ENCODE results near the gene NVL. TPM values are rescaled to one million over a fixed set of nuclear protein-coding genes. Genes with fewer than 3 reads are reported as not detected.
"Not testable (repeated sequence)": the region's sequence is repeated elsewhere in the genome, so short reads cannot be mapped to it uniquely, and the experiment has no call there.

The NVL gene
- 10 to 100 TPM; 17.7 to 19.3 TPM for total RNA-seq
- long read RNA-seq, donor 1, partial matches to known transcripts, result 2 of 8 reads
- long read RNA-seq, donor 1, other reads (novel, unspliced or antisense), result 1 of 8 reads
- long read RNA-seq, donor 2, partial matches to known transcripts, result 2 of 11 reads
- long read RNA-seq, donor 2, other reads (novel, unspliced or antisense), result 5 of 11 reads

DNA sequence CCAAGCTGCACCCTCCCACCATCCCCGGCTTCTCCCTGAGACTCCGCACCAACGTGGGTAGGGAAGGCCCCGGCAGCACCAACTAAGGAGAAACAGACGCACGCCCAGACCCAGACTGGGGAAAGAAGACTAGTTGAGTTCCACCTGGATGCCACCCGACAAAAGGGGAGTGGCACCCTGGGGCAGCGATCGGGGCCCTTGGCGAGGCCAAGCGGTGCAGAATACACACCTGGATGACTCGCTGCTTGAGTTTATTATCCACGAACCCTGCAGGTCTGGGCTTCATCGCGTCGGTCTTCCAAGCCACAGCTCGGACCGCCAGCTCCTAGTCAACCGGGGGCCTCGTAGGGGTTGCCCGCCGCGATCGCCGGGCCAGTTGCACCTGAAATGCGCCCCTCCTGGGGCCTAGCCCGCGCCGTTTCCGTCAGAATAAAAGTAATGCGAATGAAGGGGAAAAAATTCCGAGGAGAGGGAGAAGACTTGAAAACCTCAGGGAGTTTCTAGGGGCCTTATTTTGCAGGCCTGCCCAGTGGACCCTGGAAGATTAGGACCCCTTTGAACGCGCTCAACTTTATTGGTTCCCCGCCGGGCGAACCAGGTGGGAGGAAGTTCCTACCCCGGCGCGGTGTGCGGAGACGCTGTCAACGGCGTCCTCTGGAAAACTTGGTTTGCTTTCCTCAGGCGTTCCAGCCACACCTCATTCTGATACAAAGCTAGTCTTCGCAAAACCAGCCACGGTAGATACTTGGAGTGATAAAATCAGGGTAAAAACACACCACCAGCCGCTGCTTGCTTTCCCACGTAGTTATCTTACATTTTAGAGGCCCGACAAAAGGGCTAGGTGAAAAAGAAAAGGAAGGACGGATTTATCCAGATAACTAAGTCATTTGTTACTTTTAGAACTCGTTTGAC lies at the start of gene NVL:
TSS of gene NVL (minus strand) at position 331 of the 912 bp plus-strand sequence. CDS start at position 286, 45 bp downstream.
- intact Hi-C loops (cut with DNase I), result loop anchor here in 1 of 2 donors (5.0 kb wide), 1 partner anchor 213 kb away; no protein-coding TSS in a partner anchor
- peak; percentile 95 for DNase-seq (ENCODE audit: low spot score)

DNA sequence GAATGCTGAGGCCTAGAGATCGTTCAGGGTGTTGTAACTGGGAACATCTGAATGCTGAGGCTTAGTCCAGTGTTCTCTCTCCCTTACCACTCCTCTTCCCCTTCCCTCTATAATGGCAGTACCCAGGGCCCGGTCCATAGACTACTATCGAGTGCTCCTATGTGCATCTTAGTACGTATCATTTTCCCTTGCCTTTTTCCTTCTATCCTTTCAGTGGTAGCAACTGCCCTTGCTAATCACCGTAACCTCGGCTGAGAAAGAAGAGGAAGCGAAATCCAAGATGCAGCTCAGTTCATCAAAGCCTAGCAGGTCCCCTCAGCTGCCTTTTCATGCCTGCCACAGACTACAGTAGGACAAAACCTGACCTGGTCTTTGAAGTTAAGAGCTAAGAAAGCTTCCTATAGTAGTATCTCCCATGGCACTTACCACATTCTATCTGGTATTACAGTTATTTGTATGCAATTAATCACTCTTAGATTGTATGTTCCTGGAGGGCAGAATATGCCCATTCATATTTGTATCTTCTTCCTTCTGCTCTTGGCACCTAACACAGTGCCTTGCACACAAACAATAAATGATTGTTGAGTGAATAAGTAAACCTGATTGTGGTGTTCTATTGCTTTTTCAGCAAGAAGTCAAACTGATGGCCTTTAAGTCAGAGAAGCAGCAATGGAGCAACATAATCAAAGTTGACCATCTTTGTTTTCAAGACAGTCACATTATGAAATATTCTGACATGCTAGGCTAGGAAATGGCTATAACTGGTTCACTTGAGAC lies 49.1 kb upstream of the NVL start:
- intact Hi-C loops (cut with DNase I), result no loop called here
- no peak for DNase-seq (ENCODE audit: low spot score)

DNA sequence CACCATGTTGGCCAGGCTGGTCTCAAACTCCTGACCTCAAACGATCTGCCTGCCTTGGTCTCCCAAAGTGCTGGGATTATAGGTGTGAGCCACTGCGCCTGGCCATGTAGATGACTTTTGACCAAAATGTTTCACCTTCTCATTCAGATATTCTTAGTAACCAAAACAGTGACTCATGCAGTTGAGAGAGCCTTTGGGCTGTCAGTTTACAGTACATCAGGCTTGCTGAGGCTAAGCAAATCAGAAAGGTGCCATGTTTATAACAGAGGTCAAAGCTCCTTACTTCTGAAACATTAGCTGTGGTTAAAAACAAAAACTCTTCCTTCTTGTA lies 47.7 kb upstream of the NVL start:
- no peak for DNase-seq (ENCODE audit: low spot score)
- intact Hi-C loops (cut with DNase I), result no loop called here

DNA sequence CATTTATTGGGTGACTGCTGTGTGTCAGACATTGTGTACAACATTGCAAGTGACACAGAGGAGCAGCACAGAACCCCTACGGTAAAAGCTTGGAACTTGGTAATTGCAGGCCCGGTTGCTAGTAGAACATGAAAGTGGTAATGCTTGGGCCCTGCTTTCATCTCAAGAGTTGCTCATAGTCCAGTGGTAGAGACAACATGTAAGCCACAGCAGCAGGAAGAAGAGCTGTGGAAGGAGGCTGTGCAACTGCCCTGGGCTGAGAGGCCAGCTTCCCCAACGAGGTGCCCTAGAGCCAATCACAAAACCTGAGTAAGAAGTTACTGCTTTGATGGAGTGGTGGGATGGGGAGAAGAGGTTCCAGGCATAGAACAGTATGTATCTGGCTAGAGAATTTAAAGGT lies 45.1 kb upstream of the NVL start:
- DNase-seq (ENCODE audit: low spot score), result no peak
- intact Hi-C loops (cut with DNase I), result no loop called here

DNA sequence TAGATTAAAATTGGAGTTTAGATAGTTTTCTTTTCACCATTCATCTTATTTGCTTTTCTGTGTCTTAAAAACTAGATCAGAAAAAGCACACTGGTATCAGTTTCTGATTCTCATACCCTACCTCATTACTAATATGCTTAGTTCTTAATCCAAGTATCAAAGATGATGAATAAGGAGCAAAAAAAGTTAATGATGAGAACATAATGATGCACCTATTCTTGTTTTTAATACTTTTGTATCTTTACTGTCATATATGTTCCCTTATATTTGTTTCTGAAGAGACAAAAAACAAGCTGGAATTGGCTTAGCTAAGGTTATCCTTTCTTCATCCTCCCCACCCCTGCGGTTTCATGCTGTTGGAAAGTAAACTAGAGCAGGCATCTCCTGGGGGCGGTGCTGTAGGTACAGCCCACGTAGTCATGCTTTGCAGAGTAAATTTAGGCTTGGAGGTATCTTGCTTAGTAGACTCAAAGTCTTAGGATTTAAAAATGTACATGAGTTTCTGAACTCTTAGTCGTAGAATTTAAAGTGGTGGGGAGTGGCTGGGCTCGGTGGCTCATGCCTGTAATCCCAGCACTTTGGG lies 43.1 kb upstream of the NVL start:
- intact Hi-C loops (cut with DNase I), result no loop called here

DNA sequence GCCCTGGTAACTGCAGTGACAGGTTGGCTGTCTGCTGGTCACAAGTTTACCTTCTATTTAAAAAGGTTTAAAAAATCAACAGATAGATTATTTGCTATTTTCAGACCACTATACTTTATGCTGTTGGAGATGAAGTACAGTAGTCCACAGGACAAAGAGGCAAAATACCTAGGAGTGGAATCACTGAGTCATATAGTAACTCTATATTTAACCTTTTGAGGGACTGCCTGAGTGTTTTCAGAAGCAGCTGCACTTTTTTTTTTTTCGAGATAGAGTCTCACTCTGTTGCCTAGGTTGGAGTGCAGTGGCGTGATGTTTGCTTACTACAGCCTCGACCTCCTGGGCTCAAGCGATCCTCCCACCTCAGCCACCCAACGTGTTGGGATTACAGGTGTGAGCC lies 38.4 kb upstream of the NVL start:
- intact Hi-C loops (cut with DNase I), result no loop called here
- no peak for DNase-seq (ENCODE audit: low spot score)

More for the DNA sequence above, 43.1 kb upstream of the NVL start:
- no peak for DNase-seq (ENCODE audit: low spot score)

DNA sequence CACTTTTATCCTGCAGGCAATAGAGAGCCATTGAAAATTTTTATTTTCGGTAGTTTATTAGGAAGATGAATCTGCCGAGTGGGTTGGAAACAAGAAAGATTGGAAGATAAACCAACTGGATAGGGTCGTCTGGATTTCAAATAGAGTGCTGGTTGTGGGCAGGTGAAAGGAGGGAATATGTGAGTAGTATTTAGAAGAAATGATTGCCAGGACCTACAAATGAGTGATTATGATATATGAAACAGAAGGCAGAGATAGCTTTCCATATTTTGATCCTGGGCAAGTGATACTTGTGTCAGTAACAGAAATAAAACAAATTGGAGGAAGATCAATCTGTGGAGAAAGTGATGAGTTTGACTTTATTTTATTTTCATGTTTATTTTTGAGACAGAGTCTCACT lies 29.2 kb upstream of the NVL start:
- intact Hi-C loops (cut with DNase I), result no loop called here
- DNase-seq (ENCODE audit: low spot score), result no peak

DNA sequence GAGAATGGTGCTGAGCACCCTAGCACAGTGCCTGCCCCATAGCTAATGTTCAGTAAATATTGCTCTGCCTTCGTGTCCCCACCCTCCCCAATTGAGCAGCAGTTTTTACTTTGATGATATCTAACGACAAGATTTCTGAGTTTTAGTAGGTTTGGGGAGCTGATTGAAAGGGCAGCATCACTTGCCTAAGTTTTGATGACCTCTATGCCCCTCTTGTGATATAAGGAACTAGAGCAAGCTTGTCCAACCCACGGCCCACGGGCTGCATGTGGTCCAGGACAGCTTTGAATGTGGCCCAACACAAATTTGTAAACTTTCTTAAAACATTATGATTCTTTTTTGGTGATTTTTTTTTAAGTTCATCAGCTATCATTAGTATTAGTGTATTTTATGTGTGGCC lies 28.3 kb upstream of the NVL start:
- no peak for DNase-seq (ENCODE audit: low spot score)
- intact Hi-C loops (cut with DNase I), result no loop called here

DNA sequence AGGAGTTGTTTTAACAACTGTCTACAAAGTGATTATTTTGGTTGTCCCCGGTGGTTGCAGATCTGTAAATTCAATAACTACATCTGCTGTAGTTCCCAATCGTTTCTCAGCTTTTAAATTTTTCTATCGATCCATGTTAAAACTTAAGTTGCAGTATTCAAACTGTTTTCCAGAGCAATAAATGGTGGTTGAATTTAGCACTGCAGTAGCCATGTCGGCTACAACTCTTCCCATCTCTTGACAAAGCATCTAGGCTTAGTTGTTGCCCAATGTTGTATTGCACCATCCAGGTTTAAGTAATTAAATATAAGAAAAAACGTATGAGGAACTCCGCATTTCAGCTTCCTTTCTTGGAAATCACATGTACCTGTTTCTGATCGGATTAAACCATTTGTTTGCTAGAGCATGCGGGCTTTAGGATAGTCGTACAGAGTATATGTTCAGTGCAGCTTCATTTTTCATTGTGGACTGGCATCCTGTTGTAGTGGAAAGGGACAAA lies 27.7 kb upstream of the NVL start:
- DNase-seq (ENCODE audit: low spot score), result no peak

DNA sequence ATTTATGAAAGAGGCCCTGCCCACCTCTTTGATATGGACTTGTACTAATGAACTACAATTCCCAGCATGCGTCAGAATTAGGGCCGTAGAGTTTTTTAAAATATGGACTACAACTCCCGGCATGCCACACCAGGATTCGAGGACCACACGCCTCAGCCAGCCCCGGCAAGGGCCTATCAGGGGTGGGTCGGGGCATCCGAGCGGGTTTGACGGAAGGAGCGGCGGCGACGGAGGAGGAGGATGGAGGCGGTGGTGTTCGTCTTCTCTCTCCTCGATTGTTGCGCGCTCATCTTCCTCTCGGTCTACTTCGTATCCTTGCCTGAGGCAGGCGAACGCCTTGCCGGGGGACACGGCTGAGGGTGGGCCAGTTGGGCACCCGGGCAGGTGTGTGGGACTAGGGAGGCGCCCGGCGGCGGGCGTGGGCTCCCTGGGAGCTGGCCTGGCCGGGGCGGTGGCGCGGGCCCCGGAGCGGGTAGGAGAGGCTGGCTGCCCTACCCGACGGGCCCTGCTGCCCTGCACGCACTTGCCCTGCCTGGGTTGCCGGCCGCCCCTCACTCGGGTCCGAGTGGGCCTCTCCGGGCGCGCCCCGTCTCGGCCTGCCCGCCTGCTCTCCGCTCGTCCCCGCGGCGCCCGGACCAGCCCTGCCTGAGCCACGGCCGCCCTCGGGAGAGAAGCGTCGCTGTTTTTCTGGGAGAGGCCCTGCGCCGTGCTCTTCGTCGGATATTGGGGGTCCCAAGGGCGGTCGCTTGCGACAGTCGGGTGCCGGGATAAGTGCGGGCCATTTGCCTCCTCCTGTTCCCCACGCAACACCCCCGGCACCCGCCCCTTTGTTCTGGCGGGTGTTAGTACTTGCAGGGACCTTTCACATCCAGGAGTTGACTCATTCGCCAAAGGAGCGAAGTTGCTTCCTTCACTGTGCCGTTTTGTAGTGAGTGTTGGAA lies 27.0 kb upstream of the NVL start, which contains the start of gene CNIH4:
TSS of gene CNIH4 (plus strand) at position 195 of the 941 bp plus-strand sequence. CDS start at position 241, 46 bp downstream.
- intact Hi-C loops (cut with DNase I), result loop anchor here in 1 of 2 donors (2.0 kb wide), 1 partner anchor 60 kb away; no protein-coding TSS in a partner anchor
- peak; percentile 97 for DNase-seq (ENCODE audit: low spot score)

More for the DNA sequence above, 27.7 kb upstream of the NVL start:
- intact Hi-C loops (cut with DNase I), result loop anchor here in 1 of 2 donors (2.0 kb wide), 1 partner anchor 61 kb away; no protein-coding TSS in a partner anchor

DNA sequence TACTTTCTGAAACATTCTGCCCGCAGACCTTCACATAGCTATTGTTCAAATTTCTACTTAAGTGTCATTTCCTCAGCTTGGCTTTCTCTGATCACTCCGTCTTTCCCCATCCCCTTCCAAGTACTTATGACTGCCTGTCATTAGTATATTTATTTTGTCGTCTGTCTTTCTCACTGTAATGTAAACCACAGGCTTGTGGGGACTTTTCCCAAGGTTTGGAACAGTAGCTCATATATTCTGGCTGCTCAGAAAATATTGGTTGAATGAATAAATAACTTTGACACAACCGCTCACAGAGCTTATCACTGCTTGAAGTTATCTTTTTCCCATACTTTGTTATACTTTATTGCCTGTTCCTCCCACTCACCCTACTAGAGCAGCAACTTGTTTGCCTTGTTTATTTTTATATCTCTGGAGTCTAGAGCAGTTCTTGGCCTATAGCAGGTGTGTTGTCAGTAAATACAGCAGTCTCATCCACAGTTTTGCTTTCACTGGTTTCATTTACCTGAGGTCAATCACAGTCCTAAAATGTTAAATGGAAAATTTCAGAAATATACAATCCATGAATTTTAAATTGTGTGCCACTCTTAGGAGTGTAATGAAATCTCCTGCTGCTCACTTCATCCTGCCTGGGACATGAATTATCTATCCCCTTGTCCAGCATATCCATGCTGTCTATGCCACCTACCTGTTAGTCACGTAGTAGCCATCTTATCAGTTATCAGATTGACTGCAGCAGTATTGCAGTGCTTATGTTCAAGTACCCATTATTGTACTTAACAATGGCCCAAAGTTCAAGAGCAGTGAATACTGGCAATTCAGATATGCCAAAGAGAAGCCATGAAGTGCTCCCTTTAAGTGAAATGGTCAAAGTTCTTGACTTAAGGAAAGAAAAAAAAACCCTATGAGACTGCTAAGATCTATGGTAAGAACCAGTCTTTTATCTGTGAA lies 24.3 kb upstream of the NVL start:
- intact Hi-C loops (cut with DNase I), result no loop called here
- no peak for DNase-seq (ENCODE audit: low spot score)

DNA sequence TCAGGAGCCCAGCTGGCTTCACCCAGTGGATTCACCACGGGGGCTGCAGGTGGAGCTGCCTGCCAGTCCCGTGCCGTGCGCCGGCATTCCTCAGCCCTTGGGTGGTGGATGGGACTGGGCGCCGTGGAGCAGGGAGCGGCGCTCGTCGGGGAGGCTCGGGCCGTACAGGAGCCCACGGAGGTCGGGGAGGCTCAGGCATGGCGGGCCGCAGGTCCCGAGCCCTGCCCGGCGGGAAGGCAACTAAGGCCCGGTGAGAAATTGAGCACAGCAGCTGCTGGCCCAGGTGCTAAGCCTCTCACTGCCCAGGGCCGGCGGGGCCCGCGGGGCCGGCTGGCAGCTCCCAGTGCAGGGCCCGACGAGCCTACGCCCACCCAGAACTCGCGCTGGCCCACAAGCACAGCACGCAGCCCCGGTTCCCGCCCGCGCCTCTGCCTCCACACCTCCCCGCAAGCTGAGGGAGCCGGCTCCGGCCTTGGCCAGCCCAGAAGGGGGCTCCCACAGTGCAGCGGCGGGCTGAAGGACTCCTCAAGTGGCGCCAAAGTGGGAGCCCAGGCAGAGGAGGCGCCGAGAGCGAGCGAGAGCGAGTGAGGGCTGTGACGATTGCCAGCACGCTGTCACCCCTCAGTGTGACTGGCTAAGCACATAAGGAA lies 22.6 kb upstream of the NVL start:
- DNase-seq (ENCODE audit: low spot score); intact Hi-C loops (cut with DNase I): not testable (repeated sequence)

DNA sequence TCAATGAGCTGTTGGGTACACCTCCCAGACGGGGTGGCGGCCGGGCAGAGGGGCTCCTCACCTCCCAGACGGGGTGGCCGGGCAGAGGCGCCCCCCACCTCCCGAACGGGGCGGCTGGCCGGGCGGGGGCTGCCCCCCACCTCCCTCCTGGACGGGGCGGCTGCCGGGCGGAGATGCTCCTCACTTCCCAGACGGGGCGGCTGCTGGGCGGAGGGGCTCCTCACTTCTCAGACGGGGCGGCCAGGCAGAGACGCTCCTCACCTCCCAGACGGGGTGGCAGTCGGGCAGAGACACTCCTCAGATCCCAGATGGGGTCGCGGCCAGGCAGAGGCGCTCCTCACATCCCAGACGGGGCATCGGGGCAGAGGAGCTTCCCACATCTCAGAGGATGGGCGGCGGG lies 19.7 kb upstream of the NVL start:
- DNase-seq (ENCODE audit: low spot score); intact Hi-C loops (cut with DNase I): not testable (repeated sequence)

DNA sequence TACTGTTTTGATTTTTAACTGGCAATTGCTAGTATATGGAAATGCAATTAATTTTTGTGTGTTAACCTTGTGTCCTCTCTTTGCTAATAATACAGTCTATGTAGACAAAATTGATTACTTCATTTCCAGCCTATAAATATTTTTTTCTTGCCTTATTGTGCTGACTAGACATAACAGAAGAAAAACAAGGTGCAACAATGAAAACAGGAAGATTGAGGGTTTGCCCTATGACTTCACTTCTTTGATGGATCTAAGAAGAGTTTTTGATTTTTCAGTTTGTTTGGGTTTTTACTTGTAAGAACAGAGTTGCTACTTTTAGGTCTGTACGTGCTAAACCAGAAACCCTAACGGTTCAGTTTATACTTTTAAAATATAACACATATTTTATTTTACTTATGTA lies 18.2 kb upstream of the NVL start:
- no peak for DNase-seq (ENCODE audit: low spot score)
- intact Hi-C loops (cut with DNase I), result no loop called here

DNA sequence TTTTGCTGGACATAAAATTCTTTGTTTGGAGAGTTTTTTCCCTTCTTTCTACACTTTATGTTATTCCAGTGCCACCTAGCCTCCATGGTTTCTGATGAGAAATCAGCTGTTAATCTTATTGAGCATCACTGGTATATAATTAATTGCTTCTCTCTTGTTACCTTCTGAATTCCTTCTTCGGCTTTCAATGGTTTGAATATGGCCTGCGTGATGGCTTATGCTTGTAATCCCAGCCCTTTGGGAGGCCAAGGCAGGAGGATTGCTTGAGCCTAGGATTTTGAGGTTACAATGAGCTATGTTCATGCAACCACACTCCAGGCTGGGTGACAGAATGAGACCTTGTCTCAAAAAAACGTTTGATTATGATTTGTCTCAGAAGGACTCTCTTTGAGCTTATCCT lies 13.7 kb upstream of the NVL start:
- intact Hi-C loops (cut with DNase I), result no loop called here
- no peak for DNase-seq (ENCODE audit: low spot score)
